Measurements from ENCODE around the gene PPDPF.

PPDPF gene

DNA sequence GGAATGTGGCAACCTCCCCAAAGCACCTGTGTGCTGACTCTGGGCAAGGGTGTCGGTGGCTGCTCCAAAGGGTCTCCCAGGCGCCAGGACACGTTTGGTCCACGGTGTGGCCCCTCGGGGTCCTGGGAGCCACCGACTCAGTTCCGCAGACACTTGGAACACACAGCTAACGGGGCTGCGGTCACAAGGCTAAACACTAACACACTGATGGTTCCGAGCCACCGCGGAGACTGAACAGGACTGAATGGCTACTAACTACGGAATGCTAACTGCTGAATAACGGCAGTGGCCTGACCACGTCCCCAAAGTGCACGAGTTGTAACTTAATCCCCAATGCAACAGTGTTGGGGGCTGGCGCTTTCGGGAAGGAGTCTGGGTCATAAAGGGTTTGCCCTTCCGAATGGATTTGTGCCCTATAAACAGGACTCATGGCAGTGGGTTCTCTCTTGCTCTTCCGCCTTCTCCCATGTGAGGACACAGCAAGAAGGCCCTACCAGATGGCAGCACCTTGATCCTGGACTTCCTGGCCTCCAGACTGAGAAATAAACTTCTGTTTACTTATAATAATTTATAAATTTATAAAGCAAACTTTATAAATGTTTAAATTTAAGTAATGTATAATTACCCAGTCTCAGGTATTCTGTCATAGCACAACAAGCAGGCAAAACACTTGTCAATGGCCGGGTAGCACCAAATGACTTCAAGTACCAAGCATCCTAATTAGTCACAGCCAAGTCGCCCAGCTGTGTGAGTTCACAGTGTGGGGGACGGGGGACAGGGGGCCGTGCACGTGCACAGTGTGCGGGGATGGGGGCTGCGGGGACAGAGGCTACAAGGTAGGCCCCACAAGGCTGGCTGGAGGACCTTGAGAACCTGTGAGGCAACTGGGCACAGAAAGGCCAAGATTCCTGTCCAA, 19.4 kb upstream of the PPDPF start:
- TF ChIP-seq POLR2AphosphoS5 (IDR thresholded peaks at IDR 0.05; ENCODE audit: low read depth, low read length) (no peak), FOXP2 (optimal IDR thresholded peaks at IDR 0.05; ENCODE audit: borderline replicate concordance, extremely low read depth, extremely low read length, insufficient read depth) (no peak), TAF1 (IDR thresholded peaks at IDR 0.05; ENCODE audit: borderline replicate concordance, insufficient read depth, low read length) (no peak), SIN3A (IDR thresholded peaks at IDR 0.05; ENCODE audit: borderline replicate concordance, insufficient read depth, low read length) (no peak), REST (IDR thresholded peaks at IDR 0.05; ENCODE audit: insufficient read depth in 1 of 2, low read depth in 2 of 2, low read length in 2 of 2) (no peak)

GRCh38 chr20:63501818-63502670, 18.5 kb upstream of the PPDPF start:
- TF ChIP-seq TAF1 (IDR thresholded peaks at IDR 0.05; ENCODE audit: borderline replicate concordance, insufficient read depth, low read length): no peak
- no peak for TF ChIP-seq REST (IDR thresholded peaks at IDR 0.05; ENCODE audit: insufficient read depth in 1 of 2, low read depth in 2 of 2, low read length in 2 of 2)
- no peak for TF ChIP-seq FOXP2 (optimal IDR thresholded peaks at IDR 0.05; ENCODE audit: borderline replicate concordance, extremely low read depth, extremely low read length, insufficient read depth)
- TF ChIP-seq SIN3A (IDR thresholded peaks at IDR 0.05; ENCODE audit: borderline replicate concordance, insufficient read depth, low read length): no peak
- TF ChIP-seq POLR2AphosphoS5 (IDR thresholded peaks at IDR 0.05; ENCODE audit: low read depth, low read length): no peak

DNA sequence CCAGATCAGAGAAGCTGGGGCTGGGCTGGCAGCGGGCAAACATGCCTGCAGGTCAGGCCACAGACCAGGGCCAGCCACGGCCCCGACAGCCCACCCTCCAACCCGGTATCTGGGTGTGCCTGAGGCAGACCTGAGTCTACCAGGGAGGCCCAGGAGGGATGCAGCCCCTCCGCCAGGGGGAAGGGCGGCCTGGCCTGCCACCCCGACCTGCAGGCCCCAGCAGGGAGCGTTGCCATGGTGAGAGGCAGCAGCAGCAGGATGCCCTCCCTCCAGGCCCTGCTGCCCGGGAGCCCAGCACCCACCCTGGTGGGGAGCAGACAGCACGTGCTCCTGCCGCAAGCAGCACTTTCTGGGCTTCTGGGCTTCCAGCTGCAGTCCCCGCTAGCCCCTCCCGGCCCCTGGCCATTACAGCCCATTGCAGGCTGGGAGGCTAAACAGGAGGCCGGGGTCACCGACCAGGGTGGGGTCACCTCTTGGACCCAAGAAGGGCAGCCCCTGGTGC, 17.8 kb upstream of the PPDPF start:
- no peak for TF ChIP-seq SIN3A (IDR thresholded peaks at IDR 0.05; ENCODE audit: borderline replicate concordance, insufficient read depth, low read length)
- no peak for TF ChIP-seq POLR2AphosphoS5 (IDR thresholded peaks at IDR 0.05; ENCODE audit: low read depth, low read length)
- TF ChIP-seq TAF1 (IDR thresholded peaks at IDR 0.05; ENCODE audit: borderline replicate concordance, insufficient read depth, low read length): no peak
- no peak for TF ChIP-seq REST (IDR thresholded peaks at IDR 0.05; ENCODE audit: insufficient read depth in 1 of 2, low read depth in 2 of 2, low read length in 2 of 2)
- TF ChIP-seq FOXP2 (optimal IDR thresholded peaks at IDR 0.05; ENCODE audit: borderline replicate concordance, extremely low read depth, extremely low read length, insufficient read depth): no peak

DNA sequence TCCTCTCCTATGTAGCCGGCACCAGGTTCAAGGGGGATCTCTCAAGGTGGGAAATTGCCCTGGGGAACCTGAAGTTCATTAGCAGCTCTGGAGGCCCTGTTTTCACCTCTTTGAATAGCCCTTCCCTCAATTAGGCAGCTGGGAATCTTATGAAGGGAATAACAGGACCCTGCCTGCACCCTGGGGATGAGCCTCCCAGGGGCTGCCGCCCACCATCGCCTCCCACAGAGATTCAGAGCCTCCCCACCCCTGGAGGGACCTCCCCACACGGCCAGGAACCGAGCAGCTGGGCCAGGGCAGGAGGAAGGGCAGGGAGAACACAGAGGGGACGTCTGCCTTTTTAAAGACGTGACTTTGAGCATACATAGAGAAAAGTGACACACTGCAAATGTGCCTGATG, 17.0 kb upstream of the PPDPF start:
- TF ChIP-seq SIN3A (IDR thresholded peaks at IDR 0.05; ENCODE audit: borderline replicate concordance, insufficient read depth, low read length) (no peak), FOXP2 (optimal IDR thresholded peaks at IDR 0.05; ENCODE audit: borderline replicate concordance, extremely low read depth, extremely low read length, insufficient read depth) (no peak), REST (IDR thresholded peaks at IDR 0.05; ENCODE audit: insufficient read depth in 1 of 2, low read depth in 2 of 2, low read length in 2 of 2) (no peak), POLR2AphosphoS5 (IDR thresholded peaks at IDR 0.05; ENCODE audit: low read depth, low read length) (no peak), TAF1 (IDR thresholded peaks at IDR 0.05; ENCODE audit: borderline replicate concordance, insufficient read depth, low read length) (no peak)
